ENCODE measurements around the gene TMEM151B. TPM values are rescaled to one million over a fixed set of nuclear protein-coding genes. Genes with fewer than 3 reads are reported as not detected.

TMEM151B gene
- total and polyA plus RNA-seq, 10 donors, result 0.03 to 0.17 (median 0.11) TPM; not detected in 7

DNA sequence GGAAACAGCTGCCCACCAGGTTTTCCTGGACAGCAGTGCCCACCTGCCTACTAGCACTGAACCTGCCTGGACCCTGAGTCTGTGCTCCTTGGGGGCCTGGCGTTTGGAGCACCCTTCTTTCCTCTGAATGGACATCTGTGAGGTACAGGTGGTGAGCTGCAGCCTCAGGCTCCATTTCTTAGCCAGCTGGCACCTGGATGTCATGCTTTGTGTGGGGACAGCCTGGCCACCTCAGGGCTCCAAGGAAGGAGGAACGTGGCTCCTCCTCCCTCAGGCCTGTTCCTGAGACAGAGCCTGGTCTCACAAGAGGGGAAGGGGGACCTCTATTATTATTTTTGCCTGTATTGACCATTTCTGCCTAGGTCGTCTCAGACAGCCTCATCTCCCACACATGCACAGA, 8.1 kb downstream of the TMEM151B start:
- Histone ChIP-seq H3K9me3 (no peaks in the 10 kb centered on the region), H3K27ac (no peak overlapping the region), H3K4me3 (no peak overlapping the region), H3K27me3 (replicated peaks in 1 of 7) (peaks cover 0 to 76% (median 33%) of the 10 kb centered on the region in 7 donors), H3K36me3 (no peaks in the 10 kb centered on the region), H3K4me1 (peaks cover 0 to 16% (median 12%) of the 10 kb centered on the region in 6 donors)
- 55 to 77% (median 60%) methylated on average over 3 of the region's 3 CpGs for WGBS, 5 donors
- no peak for DNase-seq
- TF ChIP-seq CTCF (IDR thresholded peaks at IDR 0.05 in 8 of 11, conservative IDR thresholded peaks at IDR 0.05 in 3 of 11), result no peak
- no peak for TF ChIP-seq POLR2AphosphoS5 (IDR thresholded peaks at IDR 0.05)
- TF ChIP-seq POLR2A (IDR thresholded peaks at IDR 0.05), result no peak
- intact Hi-C loops (cut with DNase I; ENCODE audit: low total_unique reads), result no loop called here

DNA sequence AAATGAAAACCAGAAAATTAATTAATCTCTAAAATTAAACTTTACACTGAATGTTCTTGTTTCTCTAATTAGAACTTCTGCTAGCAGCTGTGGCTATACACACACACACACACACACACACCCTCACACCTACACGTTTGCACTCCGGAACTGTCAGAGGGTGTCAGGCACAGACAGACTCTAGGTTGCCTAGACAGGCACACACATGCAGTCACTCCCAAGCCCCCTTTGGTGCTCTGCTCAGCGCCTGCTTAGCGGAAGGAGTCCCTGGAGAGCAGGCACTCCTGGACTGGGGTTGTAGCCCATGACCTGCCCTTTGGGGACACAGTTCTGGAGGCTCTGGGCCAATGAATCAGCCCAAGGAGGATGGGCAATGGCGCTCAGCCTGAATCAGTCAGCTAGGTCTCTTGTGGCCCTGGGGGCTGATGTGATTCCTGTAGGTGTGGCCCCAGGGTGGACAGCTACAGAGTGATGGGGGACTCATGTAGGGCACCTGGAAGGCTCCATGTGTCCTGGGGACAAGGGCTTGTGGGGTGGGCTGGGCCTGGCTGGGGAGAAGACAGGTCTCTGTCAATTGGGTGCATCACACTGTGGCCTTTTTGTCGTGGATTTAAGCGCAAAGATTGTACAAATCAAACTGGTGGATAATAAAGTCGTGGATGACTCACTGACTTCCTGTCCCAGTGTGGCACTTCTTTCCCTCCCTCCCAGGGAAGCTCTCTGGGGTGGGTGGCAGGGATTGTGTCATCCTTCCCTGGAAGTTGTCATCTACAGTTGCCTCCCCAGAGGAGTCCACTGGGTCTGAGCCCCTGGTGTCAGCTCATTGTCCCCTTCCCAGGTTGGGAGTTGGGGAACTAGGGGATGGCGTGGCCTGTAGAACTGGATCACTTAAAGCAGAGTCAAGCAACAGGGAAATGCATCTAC, 8.8 kb downstream of the TMEM151B start:
- Histone ChIP-seq H3K27me3 (replicated peaks in 1 of 7) (peaks cover 0 to 70% (median 32%) of the 10 kb centered on the region in 7 donors), H3K9me3 (no peaks in the 10 kb centered on the region), H3K4me1 (peaks cover 0 to 18% (median 12%) of the 10 kb centered on the region in 6 donors), H3K36me3 (no peaks in the 10 kb centered on the region), H3K4me3 (no peak overlapping the region), H3K27ac (no peak overlapping the region)
- TF ChIP-seq POLR2A (IDR thresholded peaks at IDR 0.05), result no peak
- TF ChIP-seq CTCF (IDR thresholded peaks at IDR 0.05 in 8 of 11, conservative IDR thresholded peaks at IDR 0.05 in 3 of 11), result no peak
- no peak for TF ChIP-seq POLR2AphosphoS5 (IDR thresholded peaks at IDR 0.05)
- intact Hi-C loops (cut with DNase I; ENCODE audit: low total_unique reads), result no loop called here
- WGBS, 5 donors, result 58 to 73% (median 66%) methylated on average over 8 to 9 of the region's 9 CpGs
- no peak for DNase-seq

- TF ChIP-seq POLR2AphosphoS5 (IDR thresholded peaks at IDR 0.05) (no peak), POLR2A (IDR thresholded peaks at IDR 0.05) (no peak), CTCF (IDR thresholded peaks at IDR 0.05 in 8 of 11, conservative IDR thresholded peaks at IDR 0.05 in 3 of 11) (no peak)
- H3K4me3 ChIP-seq, result no peak overlapping the region
- no peaks in the 10 kb centered on the region for H3K9me3 ChIP-seq
- intact Hi-C loops (cut with DNase I; ENCODE audit: low total_unique reads), result no loop called here
- H3K36me3 ChIP-seq, result no peaks in the 10 kb centered on the region
- H3K27me3 ChIP-seq (replicated peaks in 1 of 7), result peaks cover 0 to 70% (median 3%) of the 10 kb centered on the region in 7 donors
- 39 to 60% (median 46%) methylated on average over 2 of the region's 2 CpGs for WGBS, 5 donors
- peaks cover 0 to 7% (median 0%) of the 10 kb centered on the region in 6 donors for H3K4me1 ChIP-seq
- no peak for DNase-seq
- no peak overlapping the region for H3K27ac ChIP-seq
These were observed 13.9 kb downstream of the TMEM151B start for GRCh38 chr6:44284121-44284520.

DNA sequence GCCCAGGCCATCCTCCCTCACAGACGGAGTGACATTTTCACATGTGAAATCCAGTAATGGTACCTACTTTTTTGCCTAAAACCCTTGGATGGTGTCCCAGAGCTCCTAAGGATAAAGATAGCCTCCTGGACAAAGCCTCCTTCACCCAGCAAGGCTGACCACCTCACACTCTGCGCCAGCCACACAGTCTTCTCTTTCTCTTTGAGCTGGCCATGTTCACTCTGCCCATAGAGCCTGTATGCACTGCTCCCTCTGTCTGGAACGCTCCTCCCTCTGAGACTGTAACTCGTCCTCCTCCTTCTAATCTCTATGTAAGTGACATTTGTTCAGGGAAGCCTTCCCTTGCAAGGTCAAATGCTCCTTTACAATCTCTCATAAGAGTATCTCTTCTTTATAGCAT, 14.6 kb downstream of the TMEM151B start:
- Histone ChIP-seq H3K27ac (no peak overlapping the region), H3K4me3 (no peak overlapping the region), H3K4me1 (peaks cover 0 to 7% (median 0%) of the 10 kb centered on the region in 6 donors), H3K9me3 (no peaks in the 10 kb centered on the region), H3K27me3 (replicated peaks in 1 of 7) (peaks cover 0 to 75% (median 5%) of the 10 kb centered on the region in 7 donors), H3K36me3 (no peaks in the 10 kb centered on the region)
- no peak for TF ChIP-seq POLR2AphosphoS5 (IDR thresholded peaks at IDR 0.05)
- TF ChIP-seq POLR2A (IDR thresholded peaks at IDR 0.05), result no peak
- no peak for TF ChIP-seq CTCF (IDR thresholded peaks at IDR 0.05 in 8 of 11, conservative IDR thresholded peaks at IDR 0.05 in 3 of 11)
- WGBS, 5 donors, result 44 to 76% (median 67%) methylated on average over 4 of the region's 4 CpGs
- no peak for DNase-seq
- intact Hi-C loops (cut with DNase I; ENCODE audit: low total_unique reads), result no loop called here

All from spleen (tissue), 11 donors.